A549 (cell line): ENCODE data around the gene DSCAML1.

Source experiments
- CBX8 ChIP-seq: fragments of 200-600 bp; sonication (generic); IDR thresholded peaks from 2 replicates; pipeline ENCODE4 v1.6.1; 2016
- EP300 ChIP-seq, 2 experiments: fragments of >200 bp; sonication (Bioruptor Twin); formaldehyde crosslinking; IDR thresholded peaks; 2 replicates in 1 of 2; 3 replicates in 1 of 2; pipeline ENCODE4 v1.6.1; 2016 to 2017
- KDM5A ChIP-seq: fragments of 200-600 bp; sonication (generic); IDR thresholded peaks from 2 replicates; pipeline ENCODE4 v1.6.1; 2016; ENCODE audit warnings: antibody characterized with exemption, mild to moderate bottlenecking
- POLR2A ChIP-seq: IDR thresholded peaks from 2 replicates; pipeline ENCODE4 v1.6.1; 2012; ENCODE audit warnings: mild to moderate bottlenecking, low read length
- RFX5 ChIP-seq: fragments of 450-650 bp; IDR thresholded peaks from 2 replicates; pipeline ENCODE4 v1.7.1; 2014; ENCODE audit warnings: antibody characterized with exemption, mild to moderate bottlenecking, moderate library complexity
- RNF2 ChIP-seq: fragments of 200-600 bp; sonication (generic); IDR thresholded peaks from 2 replicates; pipeline ENCODE4 v1.6.1; 2016; ENCODE audit warnings: low read depth, mild to moderate bottlenecking, antibody characterized with exemption, moderate library complexity, borderline replicate concordance
- SMC3 ChIP-seq: fragments of >200 bp; sonication (Bioruptor Twin); formaldehyde crosslinking; IDR thresholded peaks from 3 replicates; pipeline ENCODE4 v1.6.1; 2018; ENCODE audit warnings: inconsistent platforms
- ZFP36 ChIP-seq: fragments of 450-650 bp; IDR thresholded peaks from 2 replicates; pipeline ENCODE4 v1.6.1; 2014; ENCODE audit warnings: borderline replicate concordance; ENCODE audit not compliant: partially characterized antibody
- TF ChIP-seq, protein P1 (sequence below): fragments of >200 bp; sonication (Bioruptor Twin); formaldehyde crosslinking; IDR thresholded peaks from 3 replicates; pipeline ENCODE4 v1.5.1; 2016
- TF ChIP-seq, protein P2 (sequence below): fragments of 200-600 bp; sonication (generic); IDR thresholded peaks from 2 replicates; pipeline ENCODE4 v1.6.1; 2016; ENCODE audit warnings: antibody characterized with exemption, mild to moderate bottlenecking, moderate library complexity

DNA sequence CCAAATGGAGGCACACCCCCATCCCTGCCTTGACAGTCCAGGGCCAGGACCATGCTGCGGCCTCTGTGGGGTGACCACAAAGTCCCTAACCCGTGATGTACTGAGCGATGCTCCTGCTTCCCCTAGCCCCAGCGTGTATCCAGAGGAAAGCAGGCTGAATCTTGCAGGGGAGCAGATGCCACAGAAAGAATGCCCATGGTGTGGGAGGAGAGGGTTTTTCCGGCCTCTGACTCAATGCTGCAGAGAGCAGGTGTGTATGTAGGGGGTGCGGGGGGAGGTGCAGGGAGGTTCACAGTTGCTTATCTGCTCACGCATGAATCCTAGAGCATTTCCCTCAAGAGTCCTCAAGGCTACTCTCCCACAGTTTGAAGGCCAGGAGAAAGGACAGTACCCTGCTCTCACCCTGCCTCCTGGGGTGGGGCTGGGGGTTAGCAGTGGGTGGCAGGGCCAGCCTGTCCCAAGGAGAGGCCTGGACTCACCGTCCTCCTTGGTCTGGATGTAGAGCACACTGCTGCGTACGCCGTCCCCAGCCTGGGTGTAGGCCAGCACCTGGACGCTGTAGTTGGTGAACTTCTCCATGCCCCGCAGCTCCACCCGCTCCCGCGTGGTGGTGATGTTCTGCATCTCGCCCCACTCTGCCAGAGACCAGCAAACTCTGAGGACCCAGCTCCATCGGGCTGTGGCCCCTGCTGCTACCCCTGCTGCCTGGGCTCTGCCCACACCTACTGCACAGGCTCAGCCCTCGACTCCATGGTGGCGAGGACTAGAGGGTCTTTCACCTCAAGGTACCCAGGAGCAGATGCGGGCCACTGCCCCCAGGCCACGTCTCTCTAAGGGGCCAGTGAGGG lies 338.5 kb downstream of the DSCAML1 start:
- TF ChIP-seq RNF2: no peak
- TF ChIP-seq, protein P1, sequence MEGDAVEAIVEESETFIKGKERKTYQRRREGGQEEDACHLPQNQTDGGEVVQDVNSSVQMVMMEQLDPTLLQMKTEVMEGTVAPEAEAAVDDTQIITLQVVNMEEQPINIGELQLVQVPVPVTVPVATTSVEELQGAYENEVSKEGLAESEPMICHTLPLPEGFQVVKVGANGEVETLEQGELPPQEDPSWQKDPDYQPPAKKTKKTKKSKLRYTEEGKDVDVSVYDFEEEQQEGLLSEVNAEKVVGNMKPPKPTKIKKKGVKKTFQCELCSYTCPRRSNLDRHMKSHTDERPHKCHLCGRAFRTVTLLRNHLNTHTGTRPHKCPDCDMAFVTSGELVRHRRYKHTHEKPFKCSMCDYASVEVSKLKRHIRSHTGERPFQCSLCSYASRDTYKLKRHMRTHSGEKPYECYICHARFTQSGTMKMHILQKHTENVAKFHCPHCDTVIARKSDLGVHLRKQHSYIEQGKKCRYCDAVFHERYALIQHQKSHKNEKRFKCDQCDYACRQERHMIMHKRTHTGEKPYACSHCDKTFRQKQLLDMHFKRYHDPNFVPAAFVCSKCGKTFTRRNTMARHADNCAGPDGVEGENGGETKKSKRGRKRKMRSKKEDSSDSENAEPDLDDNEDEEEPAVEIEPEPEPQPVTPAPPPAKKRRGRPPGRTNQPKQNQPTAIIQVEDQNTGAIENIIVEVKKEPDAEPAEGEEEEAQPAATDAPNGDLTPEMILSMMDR: no peak
- TF ChIP-seq, protein P2, sequence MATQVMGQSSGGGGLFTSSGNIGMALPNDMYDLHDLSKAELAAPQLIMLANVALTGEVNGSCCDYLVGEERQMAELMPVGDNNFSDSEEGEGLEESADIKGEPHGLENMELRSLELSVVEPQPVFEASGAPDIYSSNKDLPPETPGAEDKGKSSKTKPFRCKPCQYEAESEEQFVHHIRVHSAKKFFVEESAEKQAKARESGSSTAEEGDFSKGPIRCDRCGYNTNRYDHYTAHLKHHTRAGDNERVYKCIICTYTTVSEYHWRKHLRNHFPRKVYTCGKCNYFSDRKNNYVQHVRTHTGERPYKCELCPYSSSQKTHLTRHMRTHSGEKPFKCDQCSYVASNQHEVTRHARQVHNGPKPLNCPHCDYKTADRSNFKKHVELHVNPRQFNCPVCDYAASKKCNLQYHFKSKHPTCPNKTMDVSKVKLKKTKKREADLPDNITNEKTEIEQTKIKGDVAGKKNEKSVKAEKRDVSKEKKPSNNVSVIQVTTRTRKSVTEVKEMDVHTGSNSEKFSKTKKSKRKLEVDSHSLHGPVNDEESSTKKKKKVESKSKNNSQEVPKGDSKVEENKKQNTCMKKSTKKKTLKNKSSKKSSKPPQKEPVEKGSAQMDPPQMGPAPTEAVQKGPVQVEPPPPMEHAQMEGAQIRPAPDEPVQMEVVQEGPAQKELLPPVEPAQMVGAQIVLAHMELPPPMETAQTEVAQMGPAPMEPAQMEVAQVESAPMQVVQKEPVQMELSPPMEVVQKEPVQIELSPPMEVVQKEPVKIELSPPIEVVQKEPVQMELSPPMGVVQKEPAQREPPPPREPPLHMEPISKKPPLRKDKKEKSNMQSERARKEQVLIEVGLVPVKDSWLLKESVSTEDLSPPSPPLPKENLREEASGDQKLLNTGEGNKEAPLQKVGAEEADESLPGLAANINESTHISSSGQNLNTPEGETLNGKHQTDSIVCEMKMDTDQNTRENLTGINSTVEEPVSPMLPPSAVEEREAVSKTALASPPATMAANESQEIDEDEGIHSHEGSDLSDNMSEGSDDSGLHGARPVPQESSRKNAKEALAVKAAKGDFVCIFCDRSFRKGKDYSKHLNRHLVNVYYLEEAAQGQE: no peak
- TF ChIP-seq CBX8: no peak
- no peak for TF ChIP-seq ZFP36
- TF ChIP-seq EP300 (IDR thresholded peaks at IDR 0.05): no peak
- TF ChIP-seq POLR2A: no peak
- no peak for TF ChIP-seq RFX5
- TF ChIP-seq KDM5A: no peak
- no peak for TF ChIP-seq SMC3
